Osteoblast (primary cell): ENCODE data around the gene PPFIBP2. TPM values are rescaled to one million over a fixed set of nuclear protein-coding genes. Genes with fewer than 3 reads are reported as not detected.

Source experiments
- DNase-seq: peaks from one replicate; pipeline ENCODE4 v3.0.0; 2011; ENCODE audit warnings: low spot score, mixed read lengths; ENCODE audit not compliant: insufficient read length; ENCODE audit errors: missing footprints
- H2AFZ ChIP-seq: 2 replicates; pipeline ENCODE4 v1.6.0; 2011; ENCODE audit warnings: mild to moderate bottlenecking, low read length
- H3K27ac ChIP-seq: 2 replicates; pipeline ENCODE4 v1.5.1; 2011; ENCODE audit warnings: mild to moderate bottlenecking, low read depth, low read length, moderate library complexity
- H3K27me3 ChIP-seq: 2 replicates; pipeline ENCODE4 v1.6.0; 2012; ENCODE audit warnings: mild to moderate bottlenecking, control low read depth, inconsistent platforms, low read length, moderate library complexity; ENCODE audit not compliant: insufficient read depth
- H3K36me3 ChIP-seq: 2 replicates; pipeline ENCODE4 v1.5.1; 2011; ENCODE audit warnings: mild to moderate bottlenecking, low read length, control low read depth, moderate library complexity; ENCODE audit not compliant: insufficient read depth
- H3K4me1 ChIP-seq: 2 replicates; pipeline ENCODE4 v1.5.1; 2011; ENCODE audit warnings: mild to moderate bottlenecking, low read length, control low read depth, moderate library complexity; ENCODE audit not compliant: insufficient read depth
- H3K4me2 ChIP-seq: 2 replicates; pipeline ENCODE4 v1.6.0; 2011; ENCODE audit warnings: mild to moderate bottlenecking, low read length; ENCODE audit not compliant: insufficient read depth
- H3K4me3 ChIP-seq: fragments of 200-600 bp; sonication (generic); 3 replicates; pipeline ENCODE4 v1.5.1; 2012; ENCODE audit warnings: mild to moderate bottlenecking, low read length, inconsistent platforms; ENCODE audit not compliant: insufficient read depth
- H3K79me2 ChIP-seq: 2 replicates; pipeline ENCODE4 v1.6.0; 2012; ENCODE audit warnings: mild to moderate bottlenecking, low read length, control low read depth, inconsistent platforms; ENCODE audit not compliant: insufficient read depth
- H3K9me3 ChIP-seq: 2 replicates; pipeline ENCODE4 v1.5.1; 2011; ENCODE audit warnings: low read depth, low read length, control low read depth
- H4K20me1 ChIP-seq: 2 replicates; pipeline ENCODE4 v1.6.0; 2012; ENCODE audit warnings: mild to moderate bottlenecking, low read length, control low read depth; ENCODE audit not compliant: insufficient read depth
- CTCF ChIP-seq: IDR thresholded peaks from 2 replicates; pipeline ENCODE4 v1.5.1; 2011; ENCODE audit warnings: mild to moderate bottlenecking, low read depth, low read length, moderate library complexity; ENCODE audit errors: extremely low read depth
- total RNA-seq: library from RNA; depleted of rRNA; stranded (reverse); fragments of >200 nt; gene quantifications from 2 replicates; pipeline ENCODE4 v1.2.3, GENCODE V29; 2012

PPFIBP2 gene
- total RNA-seq, 1 donor, result 25.0 TPM

- Histone ChIP-seq H3K4me3 (no peak overlapping the region), H3K36me3 (no peaks in the 10 kb centered on the region), H3K27ac (no peak overlapping the region)
These were observed 15.6 kb upstream of the PPFIBP2 start for GRCh38 chr11:7498193-7498592.

GRCh38 chr11:7499081-7499480 lies 14.7 kb upstream of the PPFIBP2 start:
- Histone ChIP-seq H3K27me3 (no peaks in the 10 kb centered on the region), H3K79me2 (no peaks in the 10 kb centered on the region), H3K4me2 (no peak overlapping the region), H3K9me3 (no peaks in the 10 kb centered on the region), H2AFZ (no peak overlapping the region), H3K27ac (no peak overlapping the region), H3K4me3 (no peak overlapping the region), H4K20me1 (no peaks in the 10 kb centered on the region), H3K36me3 (no peaks in the 10 kb centered on the region), H3K4me1 (no peaks in the 10 kb centered on the region)
- DNase-seq, result no peak
- TF ChIP-seq CTCF, result no peak

More at GRCh38 chr11:7498193-7498592, 15.6 kb upstream of the PPFIBP2 start:
- Histone ChIP-seq H3K4me2 (no peak overlapping the region), H3K9me3 (no peaks in the 10 kb centered on the region), H3K4me1 (no peaks in the 10 kb centered on the region), H3K27me3 (no peaks in the 10 kb centered on the region), H4K20me1 (no peaks in the 10 kb centered on the region), H3K79me2 (no peaks in the 10 kb centered on the region), H2AFZ (no peak overlapping the region)
- TF ChIP-seq CTCF, result no peak
- DNase-seq, result no peak

- Histone ChIP-seq H3K9me3 (no peaks in the 10 kb centered on the region), H3K27ac (no peak overlapping the region), H3K27me3 (no peaks in the 10 kb centered on the region), H4K20me1 (no peaks in the 10 kb centered on the region), H3K4me1 (no peaks in the 10 kb centered on the region), H2AFZ (no peak overlapping the region), H3K36me3 (no peaks in the 10 kb centered on the region), H3K4me3 (no peak overlapping the region), H3K4me2 (no peak overlapping the region), H3K79me2 (no peaks in the 10 kb centered on the region)
- TF ChIP-seq CTCF, result no peak
- DNase-seq, result no peak
These were observed 13.5 kb upstream of the PPFIBP2 start for GRCh38 chr11:7500251-7500650.

GRCh38 chr11:7501251-7501650 lies 12.5 kb upstream of the PPFIBP2 start:
- no peaks in the 10 kb centered on the region for H3K36me3 ChIP-seq
- no peaks in the 10 kb centered on the region for H3K79me2 ChIP-seq
- H3K27me3 ChIP-seq, result no peaks in the 10 kb centered on the region
- H4K20me1 ChIP-seq, result no peaks in the 10 kb centered on the region
- no peak for DNase-seq
- H2AFZ ChIP-seq, result no peak overlapping the region
- H3K27ac ChIP-seq, result no peak overlapping the region
- H3K9me3 ChIP-seq, result no peaks in the 10 kb centered on the region
- H3K4me3 ChIP-seq, result no peak overlapping the region
- no peak overlapping the region for H3K4me2 ChIP-seq
- H3K4me1 ChIP-seq, result no peaks in the 10 kb centered on the region
- no peak for TF ChIP-seq CTCF
